Thyroid gland (tissue), 4 donors: ENCODE results near the gene ACOX3. TPM values are rescaled to one million over a fixed set of nuclear protein-coding genes. Genes with fewer than 3 reads are reported as not detected.

Experiments
- DNase-seq, 2 donors: peaks; one replicate each; pipeline ENCODE4 v3.0.0-alpha.2; 2019
- H3K27ac ChIP-seq, 3 donors: fragments of 200-600 bp; sonication (generic); 1 replicate in 2 of 3; 2 replicates in 1 of 3; pipeline ENCODE4 v1.5.1; 2016 to 2019; ENCODE audit warnings: mild to moderate bottlenecking in 1 of 3, moderate library complexity in 1 of 3
- H3K27me3 ChIP-seq: fragments of 200-600 bp; sonication (generic); one replicate; pipeline ENCODE4 v1.5.1; 2019
- H3K36me3 ChIP-seq, 2 donors: fragments of 200-600 bp; sonication (generic); one replicate each; pipeline ENCODE4 v1.5.1; 2016 to 2019
- H3K4me1 ChIP-seq, 2 donors: fragments of 200-600 bp; sonication (generic); one replicate each; pipeline ENCODE4 v1.5.1; 2017 to 2019
- H3K4me3 ChIP-seq, 3 donors: fragments of 200-600 bp; sonication (generic); replicated peaks in 1 of 3; 1 replicate in 2 of 3; 2 replicates in 1 of 3; pipeline ENCODE4 v1.5.1; 2016; ENCODE audit warnings: mild to moderate bottlenecking in 1 of 3
- H3K9me3 ChIP-seq: fragments of 200-600 bp; sonication (generic); one replicate; pipeline ENCODE4 v1.5.1; 2017
- CTCF ChIP-seq, 6 experiments: fragments of 200-600 bp in 3 of 6; fragments of 450-650 bp in 3 of 6; sonication (generic) in 3 of 6; IDR thresholded peaks; one replicate each; pipeline ENCODE4 v1.5.1; 2016 to 2019; ENCODE audit warnings: antibody characterized with exemption in 6 of 6, mild to moderate bottlenecking in 2 of 6, inconsistent platforms in 1 of 6, moderate library complexity in 1 of 6
- POLR2A ChIP-seq, 2 donors: fragments of 450-650 bp; IDR thresholded peaks; one replicate each; pipeline ENCODE4 v1.6.1; 2017; ENCODE audit warnings: antibody characterized with exemption in 2 of 2, mild to moderate bottlenecking in 2 of 2, moderate library complexity in 1 of 2
- WGBS, 2 donors: methylation state at CpG; one replicate each; pipeline ENCODE4 v1.1.5; 2017; 5-methylcytosine and 5-hydroxymethylcytosine counted together
- intact Hi-C: fragments of 100-400 bp; cut with DNase I; formaldehyde crosslinking; loops from one replicate; pipeline ENCODE4 v1.15.1; 2023
- total RNA-seq, 4 donors: library from RNA; depleted of rRNA; stranded (reverse); fragments of >200 nt; gene quantifications; one replicate each; pipeline ENCODE4 v1.2.3, GENCODE V29; 2016

ACOX3 gene
- total RNA-seq, 4 donors from 2014 or later: 28.2 to 61.8 (median 47.7) TPM

GRCh38 chr4:8368998-8369397 lies 71.5 kb downstream of the ACOX3 start:
- no peak for DNase-seq
- Histone ChIP-seq H3K4me1 (peaks cover 54 to 64% of the 10 kb centered on the region in 2 donors), H3K9me3 (no peaks in the 10 kb centered on the region), H3K4me3 (no peak overlapping the region), H3K27me3 (no peaks in the 10 kb centered on the region), H3K27ac (peak overlapping the region in 1 of 3 donors; percentile 63), H3K36me3 (no peaks in the 10 kb centered on the region)
- WGBS, 2 donors: 94 to 100% methylated on average over 2 to 4 of the region's 12 CpGs
- intact Hi-C loops: no loop called here
- TF ChIP-seq CTCF (IDR thresholded peaks at IDR 0.05) (no peak), POLR2A (IDR thresholded peaks at IDR 0.05) (no peak)

GRCh38 chr4:8368061-8368481 lies 72.5 kb downstream of the ACOX3 start:
- Histone ChIP-seq H3K9me3 (no peaks in the 10 kb centered on the region), H3K27ac (peak overlapping the region in 1 of 3 donors; percentile 24), H3K4me3 (no peak overlapping the region), H3K27me3 (no peaks in the 10 kb centered on the region), H3K4me1 (peaks cover 60 to 73% of the 10 kb centered on the region in 2 donors), H3K36me3 (no peaks in the 10 kb centered on the region)
- TF ChIP-seq POLR2A (IDR thresholded peaks at IDR 0.05): no peak
- TF ChIP-seq CTCF (IDR thresholded peaks at IDR 0.05): no peak
- DNase-seq: peak; percentile 63 to 65
- intact Hi-C loops: no loop called here
- WGBS, 2 donors: 77% methylated on average over 10 of the region's 12 CpGs

- no peak for TF ChIP-seq POLR2A (IDR thresholded peaks at IDR 0.05)
- TF ChIP-seq CTCF (IDR thresholded peaks at IDR 0.05): no peak
- peaks cover 60 to 73% of the 10 kb centered on the region in 2 donors for H3K4me1 ChIP-seq
- no peaks in the 10 kb centered on the region for H3K9me3 ChIP-seq
- intact Hi-C loops: no loop called here
- no peak overlapping the region for H3K4me3 ChIP-seq
- H3K36me3 ChIP-seq: no peaks in the 10 kb centered on the region
- no peaks in the 10 kb centered on the region for H3K27me3 ChIP-seq
- 77 to 82% methylated on average over 14 to 17 of the region's 17 CpGs for WGBS, 2 donors
- H3K27ac ChIP-seq: peak overlapping the region; percentile 62 to 86 (median 73)
- peak in 1 of 2 donors; percentile 39 for DNase-seq
Observed at GRCh38 chr4:8366601-8367000, 73.9 kb downstream of the ACOX3 start.

GRCh38 chr4:8365951-8366350 lies 74.6 kb downstream of the ACOX3 start:
- TF ChIP-seq CTCF (IDR thresholded peaks at IDR 0.05) (no peak), POLR2A (IDR thresholded peaks at IDR 0.05) (no peak)
- H3K27me3 ChIP-seq: no peaks in the 10 kb centered on the region

GRCh38 chr4:8365353-8365752 lies 75.2 kb downstream of the ACOX3 start:
- intact Hi-C loops: no loop called here
- Histone ChIP-seq H3K27me3 (no peaks in the 10 kb centered on the region), H3K4me3 (no peak overlapping the region), H3K36me3 (no peaks in the 10 kb centered on the region), H3K4me1 (peaks cover 56 to 61% of the 10 kb centered on the region in 2 donors), H3K9me3 (no peaks in the 10 kb centered on the region), H3K27ac (peak overlapping the region in 2 of 3 donors; percentile 73 to 86)
- TF ChIP-seq CTCF (IDR thresholded peaks at IDR 0.05) (no peak), POLR2A (IDR thresholded peaks at IDR 0.05) (no peak)
- 81 to 86% methylated on average over 8 to 11 of the region's 13 CpGs for WGBS, 2 donors
- no peak for DNase-seq

More at GRCh38 chr4:8365951-8366350, 74.6 kb downstream of the ACOX3 start:
- WGBS, 2 donors: 83 to 89% methylated on average over 9 to 11 of the region's 11 CpGs
- intact Hi-C loops: no loop called here
- H3K4me1 ChIP-seq: peaks cover 60 to 67% of the 10 kb centered on the region in 2 donors
- H3K27ac ChIP-seq: peak overlapping the region; percentile 6 to 86 (median 73)
- no peaks in the 10 kb centered on the region for H3K9me3 ChIP-seq
- peak; percentile 29 to 35 for DNase-seq
- no peaks in the 10 kb centered on the region for H3K36me3 ChIP-seq
- H3K4me3 ChIP-seq: no peak overlapping the region
